SJSA1 (cell line): Measurements from ENCODE around the gene NEXN. TPM values are rescaled to one million over a fixed set of nuclear protein-coding genes. Genes with fewer than 3 reads are reported as not detected.

Source experiments
- DNase-seq, 2 experiments: peaks; one replicate each; pipeline ENCODE4 v3.0.0-alpha.2; 2015 to 2020; ENCODE audit warnings: low spot score in 2 of 2, low read depth in 1 of 2
- H3K27ac ChIP-seq: fragments of 250-450 bp; sonication (Bioruptor Pico); 2 replicates; pipeline ENCODE4 v1.5.1; 2020; ENCODE audit warnings: mild to moderate bottlenecking, moderate library complexity
- H3K27me3 ChIP-seq: fragments of 250-450 bp; sonication (Bioruptor Pico); replicated peaks from 2 replicates; pipeline ENCODE4 v1.5.1; 2020; ENCODE audit warnings: mild to moderate bottlenecking, moderate library complexity
- H3K36me3 ChIP-seq: fragments of 250-450 bp; sonication (Bioruptor Pico); 2 replicates; pipeline ENCODE4 v1.5.1; 2020; ENCODE audit warnings: mild to moderate bottlenecking
- H3K4me1 ChIP-seq: fragments of 250-450 bp; sonication (Bioruptor Pico); replicated peaks from 2 replicates; pipeline ENCODE4 v1.6.1; 2021; ENCODE audit warnings: mild to moderate bottlenecking
- H3K4me3 ChIP-seq: fragments of 250-450 bp; sonication (Bioruptor Pico); 2 replicates; pipeline ENCODE4 v1.5.1; 2020; ENCODE audit warnings: mild to moderate bottlenecking
- H3K9me3 ChIP-seq: fragments of 250-450 bp; sonication (Bioruptor Pico); replicated peaks from 2 replicates; pipeline ENCODE4 v1.5.1; 2020; ENCODE audit warnings: mild to moderate bottlenecking
- total RNA-seq: library from RNA; depleted of rRNA; stranded (reverse); fragments of >200 nt; shearing (Covaris generic); gene quantifications from 2 replicates; pipeline ENCODE4 v1.2.3, GENCODE V29; 2014

The NEXN gene
- total RNA-seq, 1 experiment from 2014 or later, result 36.0 TPM

- H3K36me3 ChIP-seq, result peaks cover 68% of the 10 kb centered on the region
- no peak overlapping the region for H3K27ac ChIP-seq
- H3K4me3 ChIP-seq, result no peak overlapping the region
- no peaks in the 10 kb centered on the region for H3K27me3 ChIP-seq
- H3K4me1 ChIP-seq, result 0 out of 2 replicates have a peak, but pooled peaks cover 3% of the 10 kb centered on the region
- no peaks in the 10 kb centered on the region for H3K9me3 ChIP-seq
- DNase-seq, result no peak
Observed at GRCh38 chr1:77925956-77926355, 37.5 kb downstream of the NEXN start.

DNA sequence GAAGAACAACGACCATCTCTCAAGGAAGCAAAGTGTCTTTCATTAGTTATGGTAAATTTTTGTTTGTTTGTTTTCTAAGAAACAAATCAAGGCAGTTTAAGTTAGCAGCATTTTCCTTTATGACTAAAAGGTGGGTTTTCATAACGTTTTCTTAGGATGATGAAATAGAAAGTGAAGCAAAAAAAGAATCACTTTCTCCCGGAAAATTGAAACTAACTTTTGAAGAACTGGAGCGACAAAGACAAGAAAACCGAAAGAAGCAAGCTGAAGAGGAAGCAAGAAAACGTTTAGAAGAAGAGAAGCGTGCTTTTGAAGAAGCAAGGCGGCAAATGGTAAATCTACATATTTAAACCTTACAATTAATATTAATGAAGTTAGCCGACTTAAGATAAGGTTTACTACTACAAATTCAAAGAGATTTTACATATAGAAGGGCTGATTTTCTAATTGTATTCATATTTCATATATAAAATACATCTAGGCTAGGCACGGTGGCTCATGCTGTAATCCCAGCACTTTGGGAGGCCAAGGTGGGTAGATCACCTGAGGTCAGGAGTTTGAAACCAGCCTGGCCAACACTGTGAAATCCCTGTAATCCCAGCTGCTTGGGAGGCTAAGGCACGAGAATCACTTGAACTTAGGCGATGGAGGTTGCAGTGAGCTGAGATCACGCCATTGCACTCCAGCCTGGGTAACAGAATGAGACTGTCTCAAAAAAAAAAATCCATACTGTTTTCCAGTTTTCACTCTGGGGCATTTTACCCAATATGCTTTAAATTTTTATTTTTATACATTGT is 38.3 kb downstream of the NEXN start:
- Histone ChIP-seq H3K9me3 (no peaks in the 10 kb centered on the region), H3K27me3 (no peaks in the 10 kb centered on the region), H3K4me1 (0 out of 2 replicates have a peak, but pooled peaks cover 3% of the 10 kb centered on the region), H3K4me3 (no peak overlapping the region), H3K36me3 (peaks cover 64% of the 10 kb centered on the region), H3K27ac (no peak overlapping the region)
- DNase-seq, result no peak

DNA sequence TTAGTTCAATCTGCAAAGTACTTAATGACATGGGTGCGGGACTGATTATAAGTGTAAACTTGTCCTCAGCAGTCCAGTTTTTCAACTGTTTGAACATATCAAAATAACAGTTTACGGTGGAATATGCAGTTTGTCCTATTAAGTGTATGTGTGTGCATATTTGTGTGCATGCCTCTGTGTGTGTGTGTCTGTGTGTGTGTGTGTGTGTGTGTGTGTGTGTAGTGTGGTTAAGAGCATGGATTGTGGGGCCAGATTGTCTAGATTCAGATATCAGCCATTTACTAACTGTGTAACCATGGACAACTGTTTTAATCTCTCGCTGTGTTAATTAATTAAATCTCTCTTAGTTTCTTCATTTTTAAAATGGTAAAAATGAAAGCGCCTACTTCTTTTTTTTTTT is 39.0 kb downstream of the NEXN start:
- Histone ChIP-seq H3K4me3 (no peak overlapping the region), H3K4me1 (0 out of 2 replicates have a peak, but pooled peaks cover 3% of the 10 kb centered on the region), H3K9me3 (no peaks in the 10 kb centered on the region), H3K27ac (no peak overlapping the region), H3K27me3 (no peaks in the 10 kb centered on the region), H3K36me3 (peaks cover 71% of the 10 kb centered on the region)
- no peak for DNase-seq

- Histone ChIP-seq H3K36me3 (peaks cover 76% of the 10 kb centered on the region), H3K4me3 (no peak overlapping the region), H3K27ac (no peak overlapping the region), H3K9me3 (no peaks in the 10 kb centered on the region), H3K4me1 (no peaks in the 10 kb centered on the region), H3K27me3 (no peaks in the 10 kb centered on the region)
- DNase-seq, result no peak
Observed at GRCh38 chr1:77929806-77930205, 41.4 kb downstream of the NEXN start.

DNA sequence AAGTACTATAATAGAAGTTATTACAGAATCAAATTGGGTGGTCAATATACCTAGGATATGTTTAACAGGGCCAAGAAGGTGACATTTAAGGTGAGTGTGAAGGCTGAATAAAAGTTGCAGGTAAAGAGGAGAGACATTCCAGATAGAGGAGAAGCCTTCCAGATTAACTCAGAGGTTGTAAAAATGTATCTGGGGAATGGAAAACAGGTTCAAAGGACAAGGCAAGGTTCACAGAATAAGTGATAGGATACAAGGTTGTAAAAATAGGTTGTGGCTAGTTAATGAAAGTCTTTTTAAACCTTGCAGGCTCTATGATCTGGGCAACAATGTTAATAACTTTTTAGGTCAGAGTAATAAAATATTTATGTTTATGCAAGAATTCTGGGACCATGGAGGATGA is 50.2 kb downstream of the NEXN start:
- Histone ChIP-seq H3K4me1 (no peaks in the 10 kb centered on the region), H3K4me3 (no peak overlapping the region), H3K27ac (0 out of 2 replicates have a peak overlapping the region, but pooled peaks have one; percentile 0), H3K9me3 (no peaks in the 10 kb centered on the region), H3K36me3 (peaks cover 91% of the 10 kb centered on the region), H3K27me3 (no peaks in the 10 kb centered on the region)
- DNase-seq, result no peak

GRCh38 chr1:77940921-77941570 is 52.6 kb downstream of the NEXN start:
- Histone ChIP-seq H3K4me1 (no peaks in the 10 kb centered on the region), H3K4me3 (no peak overlapping the region), H3K27ac (no peak overlapping the region), H3K9me3 (no peaks in the 10 kb centered on the region), H3K27me3 (no peaks in the 10 kb centered on the region), H3K36me3 (peaks cover 93% of the 10 kb centered on the region)
- no peak for DNase-seq

- Histone ChIP-seq H3K9me3 (no peaks in the 10 kb centered on the region), H3K27me3 (no peaks in the 10 kb centered on the region), H3K36me3 (peaks cover 95% of the 10 kb centered on the region), H3K27ac (no peak overlapping the region), H3K4me3 (no peak overlapping the region), H3K4me1 (no peaks in the 10 kb centered on the region)
- no peak for DNase-seq
Observed at GRCh38 chr1:77942400-77943140, 54.1 kb downstream of the NEXN start.

DNA sequence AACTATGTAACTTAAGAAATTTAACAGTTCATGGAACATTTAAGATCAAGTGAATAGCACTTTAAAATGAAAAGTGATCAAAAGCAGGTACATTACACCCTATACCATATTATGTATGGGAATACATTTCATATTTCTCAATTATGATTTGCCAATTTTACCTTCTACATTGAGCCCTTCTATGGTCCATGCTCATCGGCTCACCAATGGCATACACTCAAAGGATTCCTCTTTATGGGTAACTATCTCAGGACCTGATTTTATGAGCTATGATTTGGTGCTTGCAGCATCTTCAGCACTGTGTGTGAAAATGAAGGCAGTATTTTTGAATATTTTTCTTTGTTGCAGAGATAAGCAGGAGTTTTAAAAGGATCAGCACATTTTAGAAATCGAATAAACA is 56.9 kb downstream of the NEXN start:
- H3K27me3 ChIP-seq, result no peaks in the 10 kb centered on the region
- DNase-seq, result no peak
- H3K4me3 ChIP-seq, result no peak overlapping the region
- peaks cover 97% of the 10 kb centered on the region for H3K36me3 ChIP-seq
- no peaks in the 10 kb centered on the region for H3K9me3 ChIP-seq
- no peak overlapping the region for H3K27ac ChIP-seq
- no peaks in the 10 kb centered on the region for H3K4me1 ChIP-seq

- Histone ChIP-seq H3K27ac (no peak overlapping the region), H3K36me3 (peaks cover 96% of the 10 kb centered on the region)
- DNase-seq, result no peak
Observed at GRCh38 chr1:77948841-77949424, 60.5 kb downstream of the NEXN start.

DNA sequence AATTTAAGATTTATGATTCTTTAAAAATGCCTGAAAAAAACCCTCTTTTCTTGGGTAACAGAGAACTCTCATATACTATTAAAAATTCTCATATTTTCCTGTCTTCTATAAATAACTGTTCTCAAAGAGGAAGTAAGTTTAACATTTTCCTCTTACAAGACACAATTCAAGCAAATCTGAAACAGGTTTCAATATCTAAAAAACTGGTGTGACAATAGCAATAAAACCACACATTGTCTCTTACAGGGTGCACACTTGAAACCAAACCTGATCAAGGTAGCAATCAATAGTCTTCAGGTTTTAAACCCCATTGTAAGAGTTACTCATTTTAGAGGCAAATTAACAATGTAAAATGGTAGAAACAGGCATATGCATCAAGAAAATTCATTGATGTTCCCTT is 62.4 kb downstream of the NEXN start:
- Histone ChIP-seq H3K4me3 (no peak overlapping the region), H3K9me3 (no peaks in the 10 kb centered on the region), H3K27me3 (no peaks in the 10 kb centered on the region), H3K27ac (no peak overlapping the region), H3K36me3 (peaks cover 96% of the 10 kb centered on the region), H3K4me1 (no peaks in the 10 kb centered on the region)
- no peak for DNase-seq

More at GRCh38 chr1:77948841-77949424, 60.5 kb downstream of the NEXN start:
- Histone ChIP-seq H3K4me1 (no peaks in the 10 kb centered on the region), H3K9me3 (no peaks in the 10 kb centered on the region), H3K4me3 (no peak overlapping the region), H3K27me3 (no peaks in the 10 kb centered on the region)

DNA sequence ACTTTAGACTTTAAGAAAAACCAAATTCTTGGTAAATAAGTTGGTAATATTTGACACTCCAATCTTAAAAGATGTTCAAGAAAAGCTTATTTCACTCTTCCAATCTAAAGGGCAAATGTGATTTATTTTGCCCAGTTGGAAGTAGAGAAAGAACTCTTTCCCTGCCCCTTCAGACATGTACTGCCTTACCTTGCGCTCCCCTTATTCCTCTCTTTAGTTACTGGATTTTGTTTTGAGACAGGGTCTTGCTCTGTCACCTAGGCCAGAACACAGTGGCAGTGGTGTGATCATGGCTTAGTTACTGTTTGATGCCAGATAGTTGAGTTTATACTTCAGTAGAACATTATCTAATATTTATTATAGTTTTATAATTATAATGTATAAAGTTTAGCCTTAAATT is 62.9 kb downstream of the NEXN start:
- H3K4me1 ChIP-seq, result no peaks in the 10 kb centered on the region
- no peak overlapping the region for H3K4me3 ChIP-seq
- H3K36me3 ChIP-seq, result peaks cover 98% of the 10 kb centered on the region
- H3K9me3 ChIP-seq, result no peaks in the 10 kb centered on the region
- no peaks in the 10 kb centered on the region for H3K27me3 ChIP-seq
- no peak for DNase-seq
- H3K27ac ChIP-seq, result no peak overlapping the region

GRCh38 chr1:77953907-77954306 is 65.5 kb downstream of the NEXN start:
- no peak overlapping the region for H3K4me3 ChIP-seq
- H3K27me3 ChIP-seq, result no peaks in the 10 kb centered on the region
- H3K9me3 ChIP-seq, result no peaks in the 10 kb centered on the region
- peaks cover 98% of the 10 kb centered on the region for H3K36me3 ChIP-seq
- no peak overlapping the region for H3K27ac ChIP-seq
- no peak for DNase-seq
- no peaks in the 10 kb centered on the region for H3K4me1 ChIP-seq

DNA sequence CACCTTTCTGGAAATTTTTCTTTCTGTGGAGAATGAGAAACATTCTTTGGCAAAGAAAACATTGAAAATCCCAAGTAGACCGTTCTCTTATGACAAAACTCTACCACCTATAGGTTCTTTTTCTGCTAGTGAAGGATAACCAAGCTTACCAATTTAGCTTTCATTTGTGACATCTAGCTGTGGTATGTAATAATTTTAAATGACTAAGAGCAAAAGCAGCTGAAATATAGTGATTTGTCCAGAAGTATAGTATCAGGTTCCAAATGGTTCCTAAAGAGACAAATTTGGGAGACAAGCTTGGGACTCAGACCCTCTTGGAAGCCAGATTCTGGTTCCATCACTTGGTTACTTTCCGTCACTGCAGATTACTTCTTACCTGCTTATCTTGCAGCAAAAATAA is 66.1 kb downstream of the NEXN start:
- Histone ChIP-seq H3K4me3 (no peak overlapping the region), H3K9me3 (no peaks in the 10 kb centered on the region), H3K36me3 (peaks cover 98% of the 10 kb centered on the region), H3K4me1 (no peaks in the 10 kb centered on the region), H3K27ac (no peak overlapping the region), H3K27me3 (no peaks in the 10 kb centered on the region)
- no peak for DNase-seq
